GM21360 (cell line): ENCODE measurements around the gene C14orf132.
"Not testable (repeated sequence)": the region's sequence is repeated elsewhere in the genome, so short reads cannot be mapped to it uniquely, and the experiment has no call there.

Source experiments
- ATAC-seq: cut with Tn5 transposase; IDR thresholded peaks from one replicate; pipeline ENCODE4 v1.9.1; 2021; ENCODE audit warnings: mild to moderate bottlenecking, moderate library complexity; ENCODE audit not compliant: unreplicated experiment

Gene C14orf132

DNA sequence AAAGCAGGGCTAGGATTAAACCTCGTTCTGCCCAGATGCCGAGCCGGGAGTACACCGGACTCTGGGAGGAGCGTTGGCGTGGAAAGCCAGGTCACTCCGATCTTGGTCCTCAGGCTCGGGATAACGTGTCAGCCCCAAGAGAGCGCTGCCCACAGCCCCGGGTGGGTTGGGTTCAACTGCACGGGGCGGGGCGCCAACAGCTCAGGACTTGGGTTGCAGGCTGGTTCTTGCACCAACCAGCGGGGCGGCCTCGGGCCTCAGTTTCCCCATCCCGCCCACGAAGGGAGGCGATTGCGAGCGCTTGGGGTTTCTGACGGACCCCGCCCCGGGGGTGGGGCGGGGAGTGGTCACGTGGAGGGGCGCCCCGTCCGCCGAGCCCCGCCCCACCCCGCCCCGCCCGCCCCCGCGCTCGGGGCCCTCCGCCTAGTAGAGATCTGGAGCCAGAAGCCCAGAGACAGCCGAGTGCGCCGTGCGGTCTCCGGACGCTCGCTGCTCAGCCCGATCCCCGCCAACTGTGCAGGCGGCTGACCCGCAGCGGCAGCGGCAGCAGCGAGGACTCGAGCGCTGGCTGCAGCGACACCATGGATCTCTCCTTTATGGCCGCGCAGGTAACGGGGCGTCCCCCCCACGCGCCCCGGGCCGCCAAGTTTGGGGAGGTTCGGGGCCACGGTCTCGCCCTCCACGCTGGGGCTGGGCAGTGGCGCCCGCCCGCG lies at the start of gene C14orf132:
Gene C14orf132, plus strand, starts transcription at position 443 of the 713 bp plus-strand sequence. Its CDS starts 139 bp downstream, at position 582.
- ATAC-seq = no peak

DNA sequence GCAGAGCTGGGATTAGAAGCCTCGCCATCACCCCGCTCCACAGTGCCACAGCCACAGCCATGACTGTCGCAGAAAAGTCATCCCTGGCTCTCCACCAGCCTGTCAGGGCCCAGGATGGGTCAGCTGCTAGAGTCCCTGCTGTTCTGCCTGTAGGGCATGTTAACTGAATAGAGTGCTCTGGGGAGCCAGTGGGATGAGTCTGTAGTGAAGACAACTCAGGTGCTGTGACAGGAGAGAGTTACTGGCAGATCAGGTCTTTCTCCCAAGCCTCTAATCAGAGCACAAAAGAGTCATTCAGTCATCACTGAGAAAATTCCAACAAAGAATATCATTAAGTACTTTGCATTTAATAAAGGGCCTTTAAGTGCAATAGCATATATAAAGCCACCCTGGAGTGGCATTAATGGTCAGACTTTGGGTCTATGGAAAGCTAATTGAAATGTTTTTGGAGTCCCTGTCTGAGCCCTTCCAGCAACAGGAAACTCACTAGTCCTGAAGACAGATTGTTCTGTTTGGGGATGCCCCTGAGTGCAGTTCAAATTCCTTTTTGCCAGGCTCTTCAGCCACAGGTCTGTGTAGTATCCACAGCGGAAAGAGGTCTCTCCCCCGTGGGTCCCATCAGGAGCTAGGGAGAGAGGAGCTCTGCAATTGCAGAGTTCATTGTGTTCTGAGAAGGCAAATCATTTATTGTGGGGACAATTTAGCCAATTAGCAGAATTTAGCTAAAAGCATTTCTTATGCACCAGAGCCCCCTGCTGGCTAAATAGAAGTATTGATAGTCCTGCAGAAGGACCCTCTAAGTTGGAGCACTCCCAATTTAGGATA lies 45.2 kb upstream of the C14orf132 start:
- no peak for ATAC-seq

- no peak for ATAC-seq
Observed at GRCh38 chr14:95994593-95994928, 44.6 kb upstream of the C14orf132 start.

GRCh38 chr14:95998656-95999055 lies 40.5 kb upstream of the C14orf132 start:
- ATAC-seq = no peak

GRCh38 chr14:96001866-96002497 lies 37.2 kb upstream of the C14orf132 start:
- no peak for ATAC-seq

GRCh38 chr14:96002498-96002884 lies 36.7 kb upstream of the C14orf132 start:
- ATAC-seq = no peak

GRCh38 chr14:96011131-96011530 lies 28.0 kb upstream of the C14orf132 start:
- no peak for ATAC-seq

DNA sequence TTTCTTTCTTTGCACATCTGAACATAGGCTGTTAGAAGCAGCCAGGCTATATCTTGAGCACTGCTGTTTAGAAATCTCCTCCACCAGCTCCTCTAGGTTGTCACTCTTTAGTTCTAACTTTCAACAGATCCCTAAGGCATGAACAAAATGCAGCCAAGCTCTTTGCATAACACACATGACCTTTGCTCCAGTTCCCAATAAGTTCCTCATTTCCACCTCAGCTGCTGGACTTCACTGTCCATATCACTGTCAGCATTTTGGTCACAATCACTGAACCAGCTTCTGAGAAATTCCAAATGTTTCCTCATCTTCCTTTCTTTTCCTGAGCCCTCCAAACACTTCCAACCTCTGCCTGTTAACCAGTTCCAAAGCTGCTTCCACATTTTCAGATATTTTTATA lies 27.6 kb upstream of the C14orf132 start:
- ATAC-seq = no peak

- not testable (repeated sequence) for ATAC-seq
Observed at GRCh38 chr14:96012757-96013156, 26.4 kb upstream of the C14orf132 start.

- no peak for ATAC-seq
Observed at GRCh38 chr14:96014176-96014575, 25.0 kb upstream of the C14orf132 start.

GRCh38 chr14:96016501-96017160 lies 22.5 kb upstream of the C14orf132 start:
- no peak for ATAC-seq

DNA sequence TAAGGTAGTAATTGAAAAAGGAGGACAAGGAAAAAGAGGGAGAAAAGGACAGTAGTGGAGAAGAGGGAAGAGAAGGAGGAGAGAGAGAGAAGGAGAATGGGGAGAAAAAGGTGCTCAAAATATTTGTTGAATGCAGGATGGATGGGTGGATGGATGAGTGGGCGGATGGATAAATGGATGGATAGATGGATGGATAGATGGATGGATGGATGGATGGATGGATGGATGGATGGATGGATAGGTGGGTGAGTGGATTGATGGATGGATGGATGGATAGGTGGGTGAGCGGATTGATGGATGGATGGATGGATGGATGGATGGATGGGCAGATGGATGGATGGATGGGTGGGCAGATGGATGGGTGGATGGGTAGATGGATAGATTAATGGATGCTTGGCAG lies 21.3 kb upstream of the C14orf132 start:
- no peak for ATAC-seq

DNA sequence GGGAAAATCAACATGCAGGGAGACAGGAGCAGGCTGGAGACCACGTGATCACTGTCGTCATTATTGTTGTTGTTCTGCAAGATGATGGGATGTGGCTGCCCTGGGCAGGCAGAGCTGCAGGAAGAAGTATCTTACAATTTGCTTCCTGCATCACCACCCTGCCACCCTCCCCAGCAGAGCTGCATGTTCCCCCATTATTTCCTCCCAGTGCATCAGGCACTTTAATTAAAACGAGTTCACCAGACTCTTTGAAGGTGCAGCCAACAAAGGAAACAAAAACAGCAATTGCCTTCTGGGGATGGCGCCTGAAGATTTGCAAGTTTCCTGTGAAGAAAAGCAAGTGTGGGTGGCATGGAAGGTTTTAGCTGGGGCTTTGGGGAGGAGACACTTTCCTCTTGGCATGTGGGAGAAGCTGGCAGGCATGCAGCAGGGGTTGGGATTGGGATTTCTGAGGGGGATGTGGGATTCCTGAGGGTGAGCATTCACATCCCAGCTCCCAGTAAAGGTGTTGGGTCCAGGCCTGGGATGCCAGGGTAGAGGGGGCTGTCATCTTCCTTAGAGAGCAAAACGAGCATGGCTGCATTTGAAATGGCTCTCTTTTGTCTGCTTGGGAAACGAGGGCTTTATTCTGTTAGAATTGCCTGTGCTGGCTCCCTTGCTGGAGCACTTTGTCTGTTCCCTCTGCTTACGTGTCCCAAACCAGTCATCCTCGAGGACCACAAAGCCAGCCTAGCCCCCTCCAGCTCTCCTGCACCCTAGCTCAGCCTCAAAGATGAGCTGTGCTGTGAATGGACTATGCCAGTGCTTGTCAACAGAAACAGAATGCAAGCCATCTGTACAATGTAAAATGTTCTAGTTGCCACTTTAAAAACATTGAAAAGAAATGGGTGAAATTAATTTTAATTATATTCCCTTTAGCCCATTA lies 11.5 kb upstream of the C14orf132 start:
- no peak for ATAC-seq

GRCh38 chr14:96029089-96029645 lies 10.0 kb upstream of the C14orf132 start:
- ATAC-seq = no peak

DNA sequence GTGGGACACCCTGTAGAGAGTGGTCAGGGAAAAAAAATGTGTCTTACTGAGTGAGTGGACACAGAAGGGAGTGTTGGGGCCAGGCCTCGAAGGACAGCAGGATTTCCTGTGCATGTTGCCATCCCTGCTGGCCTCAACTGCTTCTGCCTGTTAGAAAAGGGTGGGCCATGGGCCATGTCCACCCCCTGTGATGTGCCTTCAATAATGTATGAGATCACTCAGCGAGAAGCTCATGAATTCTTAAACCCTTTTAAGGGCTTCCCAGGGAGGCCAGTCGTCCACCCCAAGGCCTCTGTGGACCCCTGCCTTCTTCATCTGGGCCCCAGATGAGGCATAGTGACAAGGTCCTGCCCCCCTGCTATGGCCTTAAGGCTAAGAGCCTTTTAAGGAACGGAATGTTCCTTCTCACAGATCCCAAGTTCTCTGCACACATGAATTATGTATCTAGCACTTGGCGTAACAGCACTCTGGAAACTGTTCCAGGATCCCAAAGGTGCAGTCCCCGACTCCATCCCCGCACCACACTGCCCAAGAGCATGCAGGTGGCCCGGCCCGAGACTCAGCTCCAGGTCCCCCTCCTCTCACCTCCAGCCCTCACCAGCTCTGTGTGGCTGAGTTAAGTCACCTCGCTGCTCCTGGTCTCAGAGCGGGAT lies 8.9 kb upstream of the C14orf132 start:
- no peak for ATAC-seq

DNA sequence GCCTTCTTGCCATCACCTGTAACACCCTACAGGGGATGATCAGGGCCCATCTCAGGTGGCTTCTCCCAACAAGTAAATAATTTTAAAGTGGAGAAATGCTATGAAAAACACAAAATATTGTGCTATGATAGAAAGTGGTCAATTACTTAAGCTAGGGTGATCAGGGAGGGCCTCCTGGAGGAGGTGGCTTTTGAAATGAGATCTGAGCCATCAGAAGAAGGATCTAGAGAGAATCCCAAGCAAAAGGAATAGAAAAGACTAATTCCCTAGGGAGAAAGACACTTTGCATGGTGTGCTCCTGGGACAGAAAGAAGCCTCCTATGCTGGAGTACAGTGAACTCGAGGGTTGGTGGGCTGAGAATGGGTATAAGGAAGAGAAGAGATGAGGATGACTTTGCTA lies 7.5 kb upstream of the C14orf132 start:
- no peak for ATAC-seq

GRCh38 chr14:96035456-96035855 lies 3.7 kb upstream of the C14orf132 start:
- no peak for ATAC-seq

DNA sequence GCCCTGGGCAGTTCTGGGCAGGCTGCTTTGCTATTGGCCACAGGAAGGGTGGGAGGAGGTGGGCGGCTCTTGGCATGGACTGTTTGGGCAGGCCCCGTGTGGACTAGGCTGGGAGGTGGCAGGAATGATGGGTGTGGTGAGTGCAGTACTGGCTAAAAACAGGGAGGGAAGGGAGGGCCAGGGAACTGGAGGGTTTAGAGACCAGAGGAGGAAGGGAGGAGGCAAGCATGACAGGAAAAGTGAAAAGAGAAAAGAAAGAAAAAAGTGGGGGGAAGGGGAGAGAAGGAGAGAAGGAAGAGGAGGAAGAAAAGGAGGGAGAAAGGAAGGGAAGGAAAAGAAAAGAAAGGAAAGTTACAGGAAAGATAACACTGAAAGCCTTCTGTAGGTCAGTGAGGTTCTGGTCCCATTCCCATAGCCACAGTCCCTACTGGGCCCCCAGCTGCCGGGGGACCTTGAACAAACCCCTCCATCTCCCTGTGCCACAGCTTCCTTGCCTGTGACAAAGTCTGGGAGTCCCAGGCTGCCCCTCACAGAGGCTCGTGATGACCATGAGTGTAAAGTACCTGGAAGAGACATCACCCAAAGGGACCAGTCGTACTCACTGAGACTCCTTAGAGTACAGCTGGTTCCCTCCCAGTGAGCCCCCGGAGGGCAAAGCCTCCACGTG lies 1.1 kb upstream of the C14orf132 start:
- ATAC-seq = no peak

GRCh38 chr14:96038558-96038919 lies 623 bp upstream of the C14orf132 start:
- no peak for ATAC-seq
